PC-3 (cell line): ENCODE results near the gene RBPMS2. TPM values are rescaled to one million over a fixed set of nuclear protein-coding genes. Genes with fewer than 3 reads are reported as not detected.
A peak's percentile ranks its signal among the peaks of the same experiment; 100 is the strongest.

ENCODE experiments used
- ATAC-seq: fragments of 200-7000 bp; cut with Tn5 transposase; 2 replicates; pipeline ENCODE4 v1.9.1; 2020; ENCODE audit warnings: mild to moderate bottlenecking, moderate library complexity
- BruUV-seq: library from RNA; stranded (reverse); fragments of 400-500 nt; replicated peaks from 2 replicates; lab custom pipeline; 2021; lab: Mats Ljungman, UMichigan
- CTCF ChIA-PET: fragments of 300-600 bp; sonication (Branson Sonifier 250); formaldehyde crosslinking; loops from one replicate; lab custom pipeline; 2022; ENCODE audit warnings: antibody characterized with exemption; lab: Charles Lee
- POLR2A ChIA-PET: fragments of 300-600 bp; sonication (Branson Sonifier 250); formaldehyde crosslinking; loops from one replicate; lab custom pipeline; 2022; ENCODE audit warnings: antibody characterized with exemption; ENCODE audit not compliant: unreplicated experiment; lab: Charles Lee
- DNase-seq: peaks from one replicate; pipeline ENCODE4 v3.0.0-alpha.2; 2015
- H2AFZ ChIP-seq: fragments of 300-600 bp; sonication (generic); 2 replicates; pipeline ENCODE4 v1.6.0; 2016; ENCODE audit warnings: antibody characterized with exemption, low read length
- H3F3A ChIP-seq: fragments of 300-600 bp; sonication (generic); one replicate; pipeline ENCODE4 v1.6.0; 2017; ENCODE audit warnings: antibody characterized with exemption, low read length, control low read depth, mild to moderate bottlenecking; ENCODE audit not compliant: unreplicated experiment
- H3K27ac ChIP-seq: fragments of 300-600 bp; sonication (generic); 2 replicates; pipeline ENCODE4 v1.5.1; 2016; ENCODE audit warnings: mild to moderate bottlenecking, low read length
- H3K27me3 ChIP-seq: fragments of 300-600 bp; sonication (generic); 2 replicates; pipeline ENCODE4 v1.6.1; 2016; ENCODE audit warnings: low read length, mixed read lengths
- H3K36me3 ChIP-seq: fragments of 300-600 bp; sonication (generic); 2 replicates; pipeline ENCODE4 v1.6.1; 2016; ENCODE audit warnings: low read depth, mixed run types, low read length, mixed read lengths
- H3K4me1 ChIP-seq: fragments of 300-600 bp; sonication (generic); 2 replicates; pipeline ENCODE4 v1.5.1; 2016; ENCODE audit warnings: low read length; ENCODE audit not compliant: insufficient read depth
- H3K4me2 ChIP-seq: fragments of 300-600 bp; sonication (generic); 2 replicates; pipeline ENCODE4 v1.6.0; 2016; ENCODE audit warnings: low read length
- H3K4me3 ChIP-seq: fragments of 300-600 bp; sonication (generic); 2 replicates; pipeline ENCODE4 v1.5.1; 2016; ENCODE audit warnings: mild to moderate bottlenecking, low read length, mixed read lengths
- H3K79me2 ChIP-seq: fragments of 300-600 bp; sonication (generic); 2 replicates; pipeline ENCODE4 v1.6.1; 2017; ENCODE audit warnings: low read length, mixed read lengths
- H3K9ac ChIP-seq: fragments of 300-600 bp; sonication (generic); 2 replicates; pipeline ENCODE4 v1.6.0; 2016; ENCODE audit warnings: mild to moderate bottlenecking, low read length
- H3K9me2 ChIP-seq: fragments of 300-600 bp; sonication (generic); replicated peaks from 2 replicates; pipeline ENCODE4 v1.6.1; 2016; ENCODE audit warnings: mixed run types, low read length, mixed read lengths
- H3K9me3 ChIP-seq: fragments of 300-600 bp; sonication (generic); 2 replicates; pipeline ENCODE4 v1.6.1; 2016; ENCODE audit warnings: low read length, mixed read lengths
- H4K20me1 ChIP-seq: fragments of 300-600 bp; sonication (generic); 2 replicates; pipeline ENCODE4 v1.6.1; 2016; ENCODE audit warnings: low read length, mixed read lengths
- EZH2 ChIP-seq: fragments of 300-600 bp; sonication (generic); IDR thresholded peaks from one replicate; pipeline ENCODE4 v1.6.1; 2017; ENCODE audit warnings: antibody characterized with exemption, mild to moderate bottlenecking, low read length; ENCODE audit not compliant: unreplicated experiment
- EZH2phosphoT487 ChIP-seq: fragments of 300-600 bp; sonication (generic); IDR thresholded peaks from 2 replicates; pipeline ENCODE4 v1.6.1; 2018; ENCODE audit warnings: mild to moderate bottlenecking, antibody characterized with exemption, low read length, borderline replicate concordance
- intact Hi-C: fragments of 100-400 bp; cut with micrococcal nuclease; formaldehyde crosslinking; loops from 2 replicates; pipeline ENCODE4 v1.9.0; 2023
- microRNA-seq: library from miRNA; unstranded; fragments of <30 nt; microRNA quantifications from one replicate; pipeline ENCODE4 v1.1.0, GENCODE V29; 2020; ENCODE audit not compliant: unreplicated experiment
- total RNA-seq: library from RNA; depleted of rRNA; stranded (reverse); fragments of >200 nt; gene quantifications from 2 replicates; pipeline ENCODE4 v1.2.3, GENCODE V29; 2014; rRNA removed
- TF ChIP-seq, protein P1 (sequence below): fragments of 300-600 bp; sonication (generic); conservative IDR thresholded peaks from 2 replicates; pipeline ENCODE4 v1.5.1; 2017; ENCODE audit warnings: antibody characterized with exemption, low read depth, mild to moderate bottlenecking, low read length

Gene RBPMS2
- total RNA-seq, 1 experiment from 2014 or later, result not detected

DNA sequence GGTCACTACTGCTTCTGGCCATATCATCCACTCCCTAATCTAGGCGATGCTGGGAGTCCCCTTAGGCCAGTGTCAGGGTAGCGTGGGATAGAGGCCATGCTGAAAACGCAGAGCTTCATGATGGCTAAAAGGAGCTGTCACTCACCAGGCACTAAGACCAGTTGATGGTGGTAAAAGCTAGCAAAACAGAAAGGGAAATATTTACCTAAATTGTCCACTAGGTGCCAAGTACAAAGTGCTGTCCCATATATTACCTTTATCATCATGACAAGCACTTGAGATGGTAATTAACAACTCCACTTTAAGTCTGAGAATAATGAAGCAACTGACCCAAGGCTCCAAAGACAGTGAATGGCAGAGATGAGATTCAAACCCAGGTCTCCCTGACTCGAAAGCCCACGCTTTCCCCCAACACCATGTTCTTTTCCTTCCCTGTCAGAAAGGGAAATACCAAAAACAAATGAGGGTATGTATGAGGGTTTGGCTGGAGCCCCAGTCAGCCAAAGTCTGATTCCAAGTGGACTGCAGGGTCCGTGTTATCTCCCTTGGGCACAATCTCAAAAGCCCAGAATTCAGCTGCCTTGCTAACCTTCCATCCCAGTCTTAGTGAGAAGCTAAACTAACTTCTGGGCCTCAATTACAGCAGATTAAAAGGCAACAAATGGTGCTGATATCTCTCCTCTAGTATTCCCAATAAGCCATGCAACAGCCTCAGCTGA lies 84.7 kb downstream of the RBPMS2 start:
- peaks cover 7% of the 10 kb centered on the region; the same call in 1 of the 2 replicates for H3K36me3 ChIP-seq
- ATAC-seq, result no peak

GRCh38 chr15:64690008-64690407 lies 85.4 kb downstream of the RBPMS2 start:
- ChIA-PET CTCF (interaction anchor here (0.7 to 1.2 kb wide), 2 partner anchors 38 to 188 kb away, joined by 4 to 9 read pairs; no protein-coding TSS in a partner anchor), POLR2A (no interaction called here)
- Histone ChIP-seq H3K4me1 (peaks cover 4% of the 10 kb centered on the region; the same call in 1 of the 2 replicates), H3K36me3 (peaks cover 7% of the 10 kb centered on the region; the same call in 1 of the 2 replicates), H3K4me2 (no peak overlapping the region), H3F3A (no peaks in the 10 kb centered on the region), H3K27me3 (no peaks in the 10 kb centered on the region), H3K27ac (no peak overlapping the region), H3K9me3 (no peaks in the 10 kb centered on the region), H3K4me3 (no peak overlapping the region), H3K9ac (no peak overlapping the region), H4K20me1 (no peaks in the 10 kb centered on the region), H3K79me2 (0 out of 2 replicates have a peak, but pooled peaks cover 3% of the 10 kb centered on the region), H2AFZ (no peak overlapping the region), H3K9me2 (no peaks in the 10 kb centered on the region)
- intact Hi-C loops, result no loop called here
- TF ChIP-seq EZH2phosphoT487 (no peak), EZH2 (no peak)
- TF ChIP-seq, protein P1, sequence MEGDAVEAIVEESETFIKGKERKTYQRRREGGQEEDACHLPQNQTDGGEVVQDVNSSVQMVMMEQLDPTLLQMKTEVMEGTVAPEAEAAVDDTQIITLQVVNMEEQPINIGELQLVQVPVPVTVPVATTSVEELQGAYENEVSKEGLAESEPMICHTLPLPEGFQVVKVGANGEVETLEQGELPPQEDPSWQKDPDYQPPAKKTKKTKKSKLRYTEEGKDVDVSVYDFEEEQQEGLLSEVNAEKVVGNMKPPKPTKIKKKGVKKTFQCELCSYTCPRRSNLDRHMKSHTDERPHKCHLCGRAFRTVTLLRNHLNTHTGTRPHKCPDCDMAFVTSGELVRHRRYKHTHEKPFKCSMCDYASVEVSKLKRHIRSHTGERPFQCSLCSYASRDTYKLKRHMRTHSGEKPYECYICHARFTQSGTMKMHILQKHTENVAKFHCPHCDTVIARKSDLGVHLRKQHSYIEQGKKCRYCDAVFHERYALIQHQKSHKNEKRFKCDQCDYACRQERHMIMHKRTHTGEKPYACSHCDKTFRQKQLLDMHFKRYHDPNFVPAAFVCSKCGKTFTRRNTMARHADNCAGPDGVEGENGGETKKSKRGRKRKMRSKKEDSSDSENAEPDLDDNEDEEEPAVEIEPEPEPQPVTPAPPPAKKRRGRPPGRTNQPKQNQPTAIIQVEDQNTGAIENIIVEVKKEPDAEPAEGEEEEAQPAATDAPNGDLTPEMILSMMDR, result no peak
- BruUV-seq, result no TSS peak
- DNase-seq (no peak), ATAC-seq (no peak)

More for the DNA sequence above, 84.7 kb downstream of the RBPMS2 start:
- H3K9me3 ChIP-seq, result no peaks in the 10 kb centered on the region
- H3K9me2 ChIP-seq, result no peaks in the 10 kb centered on the region
- no peaks in the 10 kb centered on the region for H3F3A ChIP-seq
- no peak overlapping the region for H3K4me3 ChIP-seq
- peaks cover 10% of the 10 kb centered on the region; the same call in 1 of the 2 replicates for H3K79me2 ChIP-seq
- DNase-seq, result no peak
- no peaks in the 10 kb centered on the region for H3K27me3 ChIP-seq
- POLR2A ChIA-PET, result no interaction called here
- no peak overlapping the region for H3K4me2 ChIP-seq
- no peak overlapping the region for H2AFZ ChIP-seq
- BruUV-seq, result no TSS peak
- TF ChIP-seq EZH2 (no peak), EZH2phosphoT487 (no peak)
- TF ChIP-seq, protein P1, result peak; percentile 28; the same call in 1 of the 2 replicates
- intact Hi-C loops, result no loop called here
- CTCF ChIA-PET, result interaction anchor here (0.6 to 1.2 kb wide), 3 partner anchors 37 to 1523 kb away, joined by 4 to 9 read pairs (median 7); no protein-coding TSS in a partner anchor
- no peaks in the 10 kb centered on the region for H4K20me1 ChIP-seq
- no peak overlapping the region for H3K9ac ChIP-seq
- H3K27ac ChIP-seq, result no peak overlapping the region
- peaks cover 4% of the 10 kb centered on the region; the same call in 1 of the 2 replicates for H3K4me1 ChIP-seq

Small RNA genes within 50 kb of the gene (microRNA-seq; reads per million reads assigned to microRNA genes)
- gene MIR1272, result not detected

Other genes with a start within 250 kb of the RBPMS2 start
- 43.5 and 45.3 TPM in 2 replicates for gene PIF1, start 50.1 kb upstream of the RBPMS2 start, total RNA-seq
- gene PLEKHO2, start 66.3 kb upstream of the RBPMS2 start, total RNA-seq, result 3.7 and 4.3 TPM in 2 replicates
- gene ANKDD1A, start 136.3 kb upstream of the RBPMS2 start, total RNA-seq, result 5.8 and 8.9 TPM in 2 replicates
- gene SPG21, start 214.3 kb upstream of the RBPMS2 start, total RNA-seq, result 53.0 and 53.8 TPM in 2 replicates